HG03378 (cell line): ENCODE measurements around the gene HES7.
A peak's percentile ranks its signal among the peaks of the same experiment; 100 is the strongest.
"Not testable (repeated sequence)": the region's sequence is repeated elsewhere in the genome, so short reads cannot be mapped to it uniquely, and the experiment has no call there.

Experiments used
- ATAC-seq: cut with Tn5 transposase; IDR thresholded peaks from one replicate; pipeline ENCODE4 v1.9.1; 2021; ENCODE audit warnings: mild to moderate bottlenecking, moderate library complexity; ENCODE audit not compliant: unreplicated experiment

Gene HES7

DNA sequence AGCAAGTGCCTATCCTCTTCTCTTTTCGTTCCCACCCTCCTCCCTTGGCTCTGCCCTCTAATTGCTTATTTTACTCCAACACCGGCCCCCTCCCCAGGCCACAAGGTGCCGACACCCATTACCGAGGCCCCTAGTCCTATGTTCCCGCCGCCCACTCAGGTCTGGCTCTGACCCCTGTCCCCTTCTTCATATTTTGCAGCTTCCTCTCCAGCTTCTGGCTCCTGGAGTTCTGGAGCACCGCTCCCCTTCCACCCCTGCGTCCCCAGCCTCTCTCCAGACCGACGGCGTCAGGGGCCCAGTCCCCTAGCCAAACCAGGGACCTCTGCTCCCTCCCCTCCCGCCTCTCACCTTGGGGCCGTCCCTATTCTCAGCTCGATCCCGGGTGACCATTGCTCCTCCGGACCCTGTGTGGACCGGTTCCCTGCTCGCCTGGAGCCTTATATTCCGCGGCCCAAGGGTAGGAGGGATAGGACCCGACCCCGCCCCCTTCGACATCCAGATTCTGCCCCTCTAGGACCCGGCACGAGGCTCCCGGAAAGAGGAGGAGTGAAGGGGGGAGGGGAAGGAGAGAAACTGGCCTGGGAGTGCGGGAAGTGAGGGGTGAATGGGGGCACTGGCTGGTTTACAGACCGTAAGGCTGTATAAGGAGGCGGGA is at the start of gene HES7:
HES7 (minus strand) TSS at position 412 of the 655 bp plus-strand sequence; CDS start at position 390, 22 bp downstream.
- no peak for ATAC-seq

DNA sequence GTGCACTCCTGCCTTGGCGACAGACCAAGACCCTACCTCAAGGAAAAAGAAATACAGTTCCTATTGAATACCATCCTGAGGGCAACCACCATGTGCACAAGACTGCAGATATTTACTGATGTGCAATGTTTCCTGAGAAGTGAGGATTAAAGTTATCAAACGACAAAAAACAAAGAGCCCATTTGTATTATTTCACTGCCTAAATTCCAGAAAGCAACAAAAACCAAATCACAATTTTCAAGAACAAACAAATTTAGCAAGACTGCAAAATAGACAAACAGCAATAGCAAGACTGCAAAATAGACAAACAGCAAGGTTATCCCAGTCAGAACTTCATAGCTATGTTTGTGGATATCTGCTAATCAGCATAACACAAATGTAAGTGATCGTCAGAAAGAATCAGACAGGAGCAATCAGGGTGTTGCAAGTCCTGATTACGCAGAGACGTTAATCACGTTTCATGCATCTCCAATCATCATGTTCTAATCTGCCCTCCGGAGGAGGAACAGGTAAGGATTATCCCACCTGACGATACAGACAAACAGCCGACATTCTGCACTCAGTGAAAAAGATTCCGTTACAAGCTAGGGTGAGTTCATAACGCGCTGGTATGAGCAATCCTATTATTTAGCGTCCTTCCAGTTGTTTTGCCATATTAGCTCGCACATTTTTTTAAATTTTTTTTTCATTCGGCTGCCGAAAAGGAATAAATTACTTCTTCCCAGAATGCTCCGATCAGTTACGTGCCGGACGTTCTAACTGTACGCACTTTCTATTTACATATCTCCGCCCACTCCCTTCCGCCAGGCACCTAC is 49.4 kb upstream of the HES7 start:
- peak; percentile 72 for ATAC-seq

DNA sequence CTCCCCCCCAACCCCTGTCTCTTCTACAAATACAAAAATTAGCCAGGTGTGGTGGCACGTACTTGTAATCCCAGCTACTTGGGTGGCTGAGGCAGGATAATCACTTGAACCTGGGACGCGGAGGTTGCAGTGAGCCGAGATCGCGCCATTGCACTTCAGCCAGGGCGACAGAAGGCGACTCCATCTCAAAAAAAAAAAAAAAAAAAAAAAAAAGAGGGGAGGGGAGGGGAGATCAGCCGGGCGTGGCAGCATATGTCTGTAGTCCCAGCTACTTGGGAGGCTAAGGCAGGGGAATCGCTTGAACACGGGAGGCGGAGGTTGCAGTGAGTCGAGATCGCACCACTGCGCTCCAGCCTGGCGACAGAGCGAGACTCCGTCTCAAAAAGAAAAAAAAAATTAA is 46.3 kb upstream of the HES7 start:
- not testable (repeated sequence) for ATAC-seq

DNA sequence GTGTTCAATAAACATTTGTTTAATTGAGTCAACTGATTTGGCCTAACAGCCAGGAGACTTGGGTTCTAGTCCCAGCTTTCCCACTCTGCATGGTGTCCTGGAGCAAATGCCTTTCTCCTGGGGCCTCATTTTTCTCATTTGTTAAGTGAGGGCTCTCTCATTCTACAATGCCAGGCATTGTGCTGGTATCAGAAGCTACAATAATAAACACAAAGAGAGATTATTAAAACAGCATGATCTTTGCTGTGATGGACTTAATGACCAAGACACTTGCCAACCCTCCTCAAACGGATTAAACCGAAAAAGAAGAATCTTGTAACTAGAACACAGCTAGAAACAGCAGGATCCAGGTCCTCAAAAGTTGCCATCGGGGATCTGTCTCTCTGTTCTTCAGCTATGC is 43.6 kb upstream of the HES7 start:
- ATAC-seq: no peak

DNA sequence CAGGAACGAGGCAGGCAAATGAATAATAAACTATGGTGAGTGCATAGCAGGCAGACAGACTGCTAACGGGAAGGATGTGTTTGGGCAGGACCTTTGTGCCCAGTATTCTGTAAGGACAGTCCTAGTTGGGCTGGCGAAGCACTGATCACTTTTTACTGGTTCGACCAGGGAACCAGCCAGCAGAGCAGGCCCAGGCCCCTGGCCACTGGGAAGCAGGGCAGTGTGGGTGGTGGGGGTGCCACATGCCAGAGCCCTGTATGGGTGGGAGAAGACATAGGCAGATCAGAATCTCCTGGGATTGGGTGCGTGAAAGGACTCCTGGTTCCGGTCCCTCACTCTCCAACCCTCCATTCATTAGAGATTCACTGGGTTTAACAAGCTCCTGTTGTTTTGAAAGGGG is 42.8 kb upstream of the HES7 start:
- no peak for ATAC-seq

DNA sequence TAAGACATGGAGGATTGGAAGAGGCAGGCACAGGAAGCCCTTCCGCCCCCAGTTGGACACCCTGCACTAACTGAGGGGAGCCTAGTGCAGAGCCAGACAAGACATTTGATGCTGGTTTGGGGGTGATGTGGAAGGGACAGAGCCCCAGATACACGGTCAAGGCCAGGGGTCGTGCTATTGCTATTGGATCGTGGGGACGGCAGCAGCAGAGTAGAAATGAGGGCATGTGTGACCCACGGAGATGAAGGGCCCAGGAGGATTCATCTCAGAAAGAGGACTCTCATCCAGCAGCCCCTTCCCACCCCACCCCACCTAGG is 40.9 kb upstream of the HES7 start:
- ATAC-seq: no peak

DNA sequence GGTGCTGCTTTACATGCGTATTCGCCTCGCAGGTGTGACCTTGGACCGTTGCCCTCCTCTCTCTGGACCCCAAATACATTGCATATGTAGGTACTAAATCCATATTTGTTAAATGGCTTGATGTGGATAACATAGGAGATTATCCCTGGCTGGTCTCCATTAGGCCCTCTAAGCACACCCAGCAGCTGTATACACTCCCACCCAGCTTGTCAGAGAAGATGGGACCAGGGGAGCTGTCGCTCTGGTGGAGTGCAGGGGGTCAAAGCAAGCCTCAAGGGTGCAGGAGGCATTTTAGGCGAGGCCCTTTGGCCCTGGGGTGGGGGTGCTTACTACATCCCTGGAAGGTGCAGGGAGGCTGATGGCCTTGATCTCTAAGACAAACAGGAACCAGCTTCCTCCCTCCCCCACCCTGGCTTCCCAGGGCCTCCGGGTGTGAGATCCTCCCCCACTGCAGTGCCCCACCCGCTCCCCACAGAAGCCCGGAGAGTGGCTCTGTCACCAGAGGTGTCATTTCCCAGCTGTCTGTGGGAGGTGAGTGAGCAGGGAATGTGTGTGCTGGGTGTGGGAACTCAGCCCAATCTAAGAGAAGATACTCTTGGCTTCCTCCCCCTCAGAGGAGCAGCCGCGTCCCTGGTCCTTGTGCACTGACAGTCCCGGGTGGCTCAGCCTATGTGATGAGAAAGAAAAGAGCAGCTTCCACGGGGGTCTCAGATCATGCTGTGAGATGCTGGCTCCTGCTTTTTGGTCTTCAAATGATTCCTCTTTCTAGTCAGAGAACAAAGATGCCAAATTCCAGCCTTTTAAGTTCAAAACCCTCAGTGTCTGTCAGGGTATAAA is 40.3 kb upstream of the HES7 start:
- ATAC-seq: no peak

DNA sequence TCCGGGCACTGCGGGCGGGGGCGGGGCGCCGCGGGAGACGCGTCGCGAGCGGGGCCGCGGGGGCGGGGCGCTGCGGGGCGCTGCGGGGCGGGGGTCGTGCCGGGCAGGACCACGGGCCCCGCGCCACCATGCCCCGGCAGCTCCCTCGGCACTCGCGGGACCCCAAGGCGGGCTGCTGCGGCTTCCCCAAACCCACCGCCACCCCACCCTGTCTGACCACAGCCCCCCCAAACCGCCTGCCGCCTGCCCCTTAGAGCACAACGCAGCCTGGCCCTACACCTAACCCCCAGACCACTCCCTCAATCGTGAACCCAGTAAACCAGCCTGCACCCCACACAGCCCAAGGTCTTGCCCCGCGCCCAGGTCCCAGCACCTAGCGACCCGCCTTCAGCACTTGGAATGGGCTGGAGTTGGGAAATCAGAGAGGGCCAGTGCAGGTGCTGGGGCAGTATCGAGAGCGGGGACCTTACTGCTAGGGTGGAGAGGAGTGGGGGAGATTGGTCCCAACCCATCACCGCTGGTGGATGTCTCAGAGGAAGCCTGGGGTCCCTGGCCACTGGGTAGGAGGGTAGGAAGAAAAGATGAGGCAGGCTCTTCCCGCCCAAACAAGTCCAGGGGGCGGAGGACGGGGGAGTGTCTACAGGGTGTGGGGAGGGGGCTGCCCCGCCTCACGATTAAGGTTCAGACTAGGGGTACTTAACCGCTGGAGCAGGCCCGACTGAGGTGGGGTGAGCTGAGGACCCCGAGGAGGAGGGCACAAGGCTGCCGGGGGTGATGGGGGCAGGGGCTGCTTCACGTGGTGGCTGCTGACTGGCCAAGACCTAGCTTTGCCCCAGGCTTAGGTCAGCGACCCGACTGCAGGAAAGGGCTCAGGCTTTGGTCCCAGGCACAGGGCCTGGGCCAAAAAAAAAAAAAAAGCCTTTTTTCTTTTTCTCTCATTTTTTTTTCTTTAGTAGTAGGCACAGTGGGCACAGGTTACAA is 39.4 kb upstream of the HES7 start:
- no peak for ATAC-seq

DNA sequence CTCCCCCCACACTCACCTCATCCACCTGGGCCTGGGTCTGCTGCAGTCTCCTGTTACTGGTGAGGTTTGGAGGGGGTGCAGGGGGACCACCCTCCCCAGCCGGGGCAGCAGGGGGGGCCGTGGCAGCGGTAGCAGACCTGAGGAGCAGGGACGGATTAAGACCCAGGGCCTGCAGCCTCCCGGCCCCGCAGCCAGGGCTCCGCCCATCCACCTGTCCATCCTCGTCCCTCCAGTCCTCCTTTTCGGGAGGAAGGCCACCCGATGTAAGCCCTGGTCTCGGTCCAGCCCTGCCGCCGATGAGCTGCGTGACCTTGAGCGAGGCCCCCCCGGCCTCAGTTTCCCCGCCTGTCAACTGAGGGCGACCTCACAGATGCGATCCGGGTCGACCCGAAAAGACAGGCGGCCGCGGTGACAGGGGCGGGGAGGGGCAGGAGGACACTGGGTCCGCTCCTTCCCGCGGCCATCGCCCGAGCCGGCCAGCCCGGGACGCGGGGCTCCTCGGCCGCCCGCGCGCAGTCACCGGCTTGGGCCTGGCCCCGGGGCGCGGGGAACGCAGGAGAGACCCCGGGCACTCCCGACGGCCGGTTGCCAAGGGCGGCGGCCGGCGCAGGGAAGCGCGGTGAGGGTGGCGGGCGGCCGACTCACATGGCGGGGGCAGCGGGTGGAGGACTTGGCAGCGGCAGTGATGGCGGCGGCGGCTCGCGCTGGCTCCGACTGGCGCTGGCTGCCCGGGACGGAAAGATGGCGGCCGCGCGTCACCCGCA is 38.5 kb upstream of the HES7 start, which contains the start of gene VAMP2:
VAMP2 (minus strand) TSS at position 716 of the 764 bp plus-strand sequence; CDS start at position 647, 69 bp downstream.
- no peak for ATAC-seq

DNA sequence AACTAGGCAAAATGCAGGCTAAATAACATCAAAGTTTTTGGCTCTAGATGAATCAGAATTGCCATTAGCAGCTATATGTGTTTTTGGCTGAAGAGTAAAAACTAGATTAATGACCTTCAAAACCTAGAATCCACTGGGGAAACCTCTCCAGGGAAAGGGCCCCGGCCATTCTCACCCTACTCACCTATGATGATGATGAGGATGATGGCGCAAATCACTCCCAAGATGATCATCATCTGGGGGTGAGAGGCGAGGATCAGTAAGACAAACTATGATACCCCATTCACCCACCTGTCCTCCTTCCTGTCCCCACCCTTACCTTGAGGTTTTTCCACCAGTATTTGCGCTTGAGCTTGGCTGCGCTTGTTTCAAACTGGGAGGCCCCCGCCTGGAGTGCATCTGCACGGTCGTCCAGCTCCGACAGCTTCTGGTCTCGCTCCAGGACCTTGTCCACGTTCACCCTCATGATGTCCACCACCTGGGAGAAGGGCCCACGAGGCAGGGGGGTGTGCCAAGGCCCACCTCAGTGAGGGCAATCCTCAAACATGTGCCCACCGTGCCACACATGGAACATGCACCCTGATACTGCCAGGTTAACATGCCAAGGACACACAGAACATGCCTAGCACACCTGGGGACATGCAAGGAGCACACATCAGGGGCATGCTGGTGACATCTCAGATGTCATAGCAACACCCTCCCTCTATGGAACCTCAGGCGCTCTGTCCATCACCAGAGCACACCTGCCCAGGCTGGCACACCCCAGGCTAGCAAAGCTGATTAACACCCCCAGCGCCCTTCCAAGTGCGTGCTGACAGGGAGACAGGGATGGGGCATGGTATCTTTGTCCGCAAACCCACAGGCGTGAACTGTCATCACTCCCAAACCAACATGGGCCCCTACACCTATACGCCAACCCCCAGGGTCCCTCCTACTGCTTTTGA is 37.7 kb upstream of the HES7 start:
- no peak for ATAC-seq

DNA sequence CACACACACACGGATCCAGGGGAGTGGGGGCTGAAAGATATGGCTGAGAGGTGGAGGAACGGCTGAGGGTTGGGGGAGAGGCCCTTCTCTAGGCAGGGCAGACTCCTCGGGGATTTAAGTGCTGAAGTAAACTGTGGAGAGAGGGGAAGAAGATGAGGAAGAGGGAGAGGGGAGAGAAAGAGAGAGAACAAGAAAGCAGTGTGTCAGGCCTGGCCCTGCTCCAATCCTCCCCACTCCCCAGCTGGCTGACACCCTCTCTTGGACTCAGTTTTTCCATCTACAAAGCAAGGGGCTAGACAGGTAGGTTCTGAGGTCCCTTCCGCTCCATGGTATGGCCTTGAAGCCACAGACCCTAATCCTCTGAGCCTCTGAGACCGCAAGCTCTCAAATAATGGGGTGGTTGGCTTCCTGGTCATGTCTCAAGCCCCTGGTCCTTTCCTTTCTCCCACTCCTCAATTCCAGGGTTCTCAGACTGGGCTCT is 36.9 kb upstream of the HES7 start:
- no peak for ATAC-seq

DNA sequence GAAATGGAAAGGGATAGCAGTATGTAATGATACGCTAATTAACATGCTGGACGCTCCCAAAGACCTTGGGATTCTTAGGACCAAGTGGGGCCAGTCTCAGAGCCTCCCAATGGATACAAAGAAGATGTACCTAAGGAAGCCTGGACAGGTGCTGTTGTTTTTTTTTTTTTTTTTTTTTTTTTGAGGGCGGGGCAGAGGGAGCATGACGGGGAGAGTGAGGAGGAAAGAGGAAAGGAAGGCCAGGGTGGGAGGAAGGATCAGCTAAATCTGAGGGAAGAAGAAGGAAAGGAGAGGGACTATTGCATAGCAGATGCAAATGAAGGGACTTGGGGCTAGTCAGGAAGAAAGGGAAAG is 36.3 kb upstream of the HES7 start:
- no peak for ATAC-seq

DNA sequence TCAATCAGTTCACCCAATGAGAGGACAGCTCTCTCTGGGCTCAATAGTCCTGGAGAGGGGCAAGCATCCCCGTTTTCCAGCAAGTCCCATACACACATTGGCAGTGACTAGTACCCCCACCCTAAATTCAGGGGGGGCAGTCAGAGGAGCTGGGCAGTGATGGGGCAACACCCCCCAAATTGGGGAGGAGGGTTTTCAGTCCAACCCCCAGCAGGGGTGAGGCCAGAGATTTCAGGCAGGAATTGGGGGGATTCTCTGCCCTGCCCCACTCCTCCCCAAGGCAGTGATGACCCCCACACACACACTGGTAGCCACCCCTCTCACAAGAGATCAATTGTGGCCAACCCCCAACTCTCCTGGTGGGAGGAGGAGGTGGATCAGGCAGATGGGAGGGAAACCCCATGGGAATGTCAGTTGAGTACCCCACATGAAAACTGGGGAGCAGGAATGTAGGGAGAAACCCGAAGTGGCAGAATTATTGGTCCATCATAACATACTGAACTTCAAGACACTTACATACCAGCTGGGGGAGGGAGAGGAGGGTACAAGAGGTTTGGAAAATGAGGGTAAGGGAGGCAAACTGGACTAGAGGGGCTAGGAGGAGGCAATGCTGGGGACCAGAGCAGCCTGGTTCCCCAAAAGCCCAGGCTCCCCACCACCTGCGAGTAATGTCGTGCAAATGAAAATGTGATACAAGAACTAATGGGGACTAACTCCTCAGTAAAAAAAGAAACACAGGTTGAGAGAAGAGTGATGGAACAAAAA is 35.7 kb upstream of the HES7 start:
- ATAC-seq: no peak

DNA sequence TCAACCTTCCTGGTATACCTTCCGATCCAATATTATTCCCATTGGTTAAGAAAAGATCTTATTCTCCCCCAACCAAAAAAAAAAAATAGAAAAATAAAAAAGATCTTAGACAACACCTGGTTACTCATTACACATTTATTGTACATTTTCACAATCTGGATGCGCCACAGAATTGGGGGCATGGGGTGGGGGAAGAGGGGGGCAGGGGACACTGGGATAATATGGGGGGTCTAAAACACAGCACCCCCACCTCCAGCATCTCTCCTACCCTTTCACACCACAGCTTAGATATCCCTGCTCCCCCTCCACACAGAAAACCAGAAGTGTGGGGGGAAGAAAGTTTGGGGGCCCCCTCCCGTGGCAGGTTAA is 35.1 kb upstream of the HES7 start:
- no peak for ATAC-seq

DNA sequence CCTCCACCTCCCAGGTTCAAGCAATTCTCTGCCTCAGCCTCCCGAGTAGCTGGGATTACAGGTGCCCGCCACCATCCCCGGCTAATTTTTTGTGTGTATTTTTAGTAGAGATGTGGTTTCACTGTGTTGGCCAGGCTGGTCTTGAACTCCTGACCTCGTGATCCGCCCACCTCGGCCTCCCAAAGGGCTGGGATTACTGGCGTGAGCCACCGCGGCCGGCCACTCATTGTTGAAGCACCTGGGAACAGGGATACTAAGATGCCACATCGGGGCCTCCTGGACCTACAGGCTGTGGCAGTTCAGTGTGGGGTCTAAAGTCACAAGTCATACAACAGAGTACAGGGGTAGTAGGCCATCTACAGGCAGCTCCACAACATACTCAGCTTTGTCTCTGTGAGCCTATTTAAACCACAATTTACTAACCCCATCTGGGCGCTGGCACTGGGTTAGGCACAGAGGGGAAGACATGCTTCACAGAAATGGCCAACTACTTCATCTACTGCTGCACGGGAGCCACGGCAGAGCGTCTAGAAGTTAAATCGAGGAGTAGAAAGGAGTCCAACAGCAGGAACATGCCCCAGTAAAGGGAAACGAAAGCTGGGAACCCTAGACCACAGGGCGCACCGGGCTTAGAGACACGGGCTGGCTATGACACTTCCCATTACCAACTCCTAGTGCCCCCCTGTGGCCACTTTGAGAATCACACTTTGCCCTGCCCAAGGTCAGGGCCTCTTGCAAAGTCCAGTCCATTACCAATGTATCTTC is 34.5 kb upstream of the HES7 start:
- ATAC-seq: no peak

DNA sequence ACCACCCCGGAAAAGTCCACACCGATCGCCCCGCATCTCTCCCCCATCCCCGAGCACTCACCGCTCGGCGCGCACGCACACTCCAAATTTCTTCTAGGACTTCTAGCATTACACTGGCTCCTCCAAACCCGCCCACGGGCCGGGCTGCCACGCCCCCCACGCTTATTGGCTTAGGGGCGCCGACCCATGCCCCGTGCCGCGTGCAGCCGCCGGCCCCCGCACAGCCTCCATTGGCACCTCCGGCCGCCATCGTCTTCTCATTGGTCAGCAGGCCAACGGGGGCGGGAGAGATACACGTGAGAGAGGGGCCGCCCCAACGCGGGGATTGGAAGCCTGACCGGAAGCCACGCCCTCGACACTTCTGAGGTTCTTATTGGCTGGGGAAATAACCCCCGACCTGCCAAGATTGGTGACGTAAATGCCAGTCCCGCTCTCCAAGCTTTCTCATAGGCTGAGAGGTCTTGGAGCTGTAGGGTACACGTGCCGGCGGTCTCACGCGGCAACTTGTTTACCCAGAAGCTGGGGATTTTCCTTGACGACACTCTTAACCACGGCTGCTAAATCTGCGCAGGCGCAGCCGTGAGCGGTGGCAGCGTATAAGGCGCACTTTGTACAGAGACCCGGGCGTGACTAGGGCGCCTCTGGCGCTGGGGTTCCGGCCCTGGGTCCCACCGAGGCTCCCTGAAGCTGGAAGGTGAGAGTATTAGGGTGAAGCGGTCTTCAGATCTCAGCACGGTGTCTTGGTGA is 32.5 kb upstream of the HES7 start:
- peak; percentile 75 for ATAC-seq

DNA sequence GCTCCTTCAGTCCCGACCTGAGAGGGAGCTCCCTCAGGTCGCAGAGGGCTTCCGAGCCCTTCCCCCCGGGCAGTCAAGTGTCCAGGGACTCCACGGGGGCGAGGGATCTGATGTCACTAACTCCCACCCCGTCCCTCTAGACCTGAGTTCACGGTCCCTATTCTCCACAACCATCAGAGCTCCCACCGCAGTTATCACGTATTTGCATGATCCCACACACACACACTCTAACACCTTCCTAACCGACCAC is 32.0 kb upstream of the HES7 start:
- no peak for ATAC-seq
